ENCODE results near the gene LCOR.
"Not testable (repeated sequence)": the region's sequence is repeated elsewhere in the genome, so short reads cannot be mapped to it uniquely, and the experiment has no call there.

The LCOR gene

DNA sequence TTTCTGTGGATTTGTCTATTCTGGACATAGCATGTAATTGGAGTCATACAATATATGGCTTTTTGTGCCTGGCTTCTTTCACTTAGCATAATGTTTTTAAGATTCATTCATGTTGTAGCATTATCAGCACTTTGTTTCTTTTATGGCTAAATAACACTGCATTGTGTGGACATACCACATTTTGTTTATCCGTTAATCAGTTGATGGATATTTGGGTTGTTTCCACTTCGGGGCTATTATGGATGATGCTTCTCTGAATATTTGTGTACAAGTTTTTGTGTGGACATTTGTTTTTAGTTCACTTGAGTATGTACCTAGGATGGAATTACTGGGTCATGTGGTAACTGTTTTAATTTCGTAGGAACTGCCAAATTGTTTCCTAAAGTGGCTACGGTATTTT is 6.4 kb downstream of the LCOR start:
- no peak for DNase-seq (ENCODE audit: low read depth in 3 of 3)

DNA sequence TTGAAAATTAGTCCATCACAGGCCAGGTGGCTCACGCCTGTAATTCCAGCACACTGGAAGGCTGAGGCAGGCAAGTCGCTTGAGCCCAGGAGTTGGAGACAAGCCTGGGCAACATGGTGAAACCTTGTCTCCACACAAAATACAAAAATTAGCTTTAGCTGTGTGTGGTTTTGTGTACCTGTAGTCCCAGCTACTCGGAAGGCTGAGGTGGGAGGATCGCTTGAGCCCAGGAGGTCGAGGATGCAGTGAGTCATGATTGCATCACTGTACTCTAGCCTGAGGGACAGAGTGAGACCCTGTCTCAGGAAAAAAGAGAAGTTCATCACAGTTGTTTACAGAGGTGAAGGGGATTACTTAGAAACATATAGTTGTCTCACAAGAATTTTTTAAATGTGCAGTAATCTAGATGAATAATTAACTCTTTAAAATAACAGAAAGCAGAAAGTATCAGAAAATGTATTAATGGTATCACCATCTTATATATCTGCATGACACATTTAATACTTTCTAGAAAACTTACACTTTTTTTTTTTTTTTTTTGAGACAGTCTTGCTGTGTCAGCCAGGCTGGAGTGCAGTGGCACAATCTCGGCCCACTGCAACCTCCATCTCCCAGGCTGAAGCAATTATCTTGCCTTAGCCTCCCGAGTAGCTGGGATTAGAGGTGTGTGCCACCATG is 8.9 kb downstream of the LCOR start:
- DNase-seq (ENCODE audit: low read depth in 3 of 3) = no peak

DNA sequence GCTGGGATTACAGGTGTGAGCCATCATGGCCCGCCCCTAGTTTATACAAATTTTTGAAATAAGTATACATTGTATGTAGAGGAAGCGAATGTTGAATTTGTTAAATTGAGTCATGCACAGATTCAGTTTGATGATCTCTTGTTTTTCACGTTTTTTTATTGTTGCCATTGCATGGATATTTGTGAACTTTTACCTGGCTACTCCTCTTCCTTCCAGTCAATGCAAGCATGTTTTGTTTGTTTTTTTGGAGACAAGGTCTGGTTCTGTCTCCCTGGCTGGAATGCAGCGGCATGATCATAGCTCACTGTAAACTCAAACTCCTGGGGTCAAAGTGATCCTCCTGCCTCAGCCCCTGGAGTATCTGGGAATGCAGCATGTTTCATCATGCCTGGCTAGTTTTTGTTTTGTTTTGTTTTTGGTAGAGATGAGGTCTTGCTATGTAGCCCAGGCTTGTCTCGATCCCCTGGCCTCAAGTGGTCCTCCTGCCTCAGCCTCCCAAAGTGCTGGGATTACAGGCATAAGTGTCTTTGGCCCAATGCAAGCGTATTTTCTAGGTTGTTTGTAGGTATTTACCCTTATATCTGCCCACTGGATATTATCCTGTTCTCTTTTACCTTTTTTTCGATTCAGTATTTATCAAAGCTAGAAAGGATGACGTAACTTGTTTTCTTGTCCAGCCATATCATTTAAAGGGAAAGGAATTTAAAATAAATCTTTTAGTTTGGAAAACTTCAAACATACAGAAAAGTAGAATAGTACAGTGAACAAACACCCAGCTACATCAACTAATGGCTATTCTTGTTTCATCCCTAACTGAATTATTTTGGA is 11.0 kb downstream of the LCOR start:
- DNase-seq (ENCODE audit: low read depth in 3 of 3) = no peak

DNA sequence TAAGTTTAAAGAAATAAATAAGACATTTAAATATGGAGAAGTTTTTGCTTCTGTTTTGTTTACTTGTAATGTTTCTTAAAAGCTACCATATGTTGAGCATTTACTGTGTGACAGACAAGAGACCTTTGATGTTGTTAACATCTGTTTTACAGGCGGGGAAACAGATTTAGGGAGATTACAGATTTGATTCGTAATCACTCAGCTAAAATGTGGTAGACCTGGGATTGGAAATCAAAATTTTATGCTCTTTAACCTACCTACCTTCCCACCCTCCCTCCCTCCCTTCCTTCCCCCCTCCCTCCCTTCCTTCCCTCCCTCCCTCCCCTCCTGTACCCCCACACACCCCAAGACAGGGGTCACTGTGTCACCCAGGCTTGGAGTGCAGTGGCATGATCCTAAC is 11.7 kb downstream of the LCOR start:
- no peak for DNase-seq (ENCODE audit: low read depth in 3 of 3)

DNA sequence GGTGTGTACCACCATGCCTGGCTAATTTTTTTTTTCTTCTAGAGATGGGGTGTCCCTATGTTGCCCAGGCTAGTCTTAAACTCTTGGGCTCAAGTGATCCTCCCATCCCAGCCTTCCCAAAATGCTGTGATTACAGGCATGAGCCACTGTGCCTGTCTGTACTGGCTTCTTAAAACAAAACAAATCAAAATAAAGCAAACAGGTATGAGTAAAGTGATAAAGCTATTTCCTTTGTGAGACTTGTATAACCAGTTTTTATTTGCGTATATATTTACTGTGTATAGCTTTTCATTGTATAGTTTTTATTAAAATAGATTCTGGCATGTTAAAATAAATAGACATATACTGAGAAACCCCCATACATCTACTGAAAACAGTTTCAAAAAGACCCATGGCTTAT is 14.3 kb downstream of the LCOR start:
- no peak for DNase-seq (ENCODE audit: low read depth in 3 of 3)

DNA sequence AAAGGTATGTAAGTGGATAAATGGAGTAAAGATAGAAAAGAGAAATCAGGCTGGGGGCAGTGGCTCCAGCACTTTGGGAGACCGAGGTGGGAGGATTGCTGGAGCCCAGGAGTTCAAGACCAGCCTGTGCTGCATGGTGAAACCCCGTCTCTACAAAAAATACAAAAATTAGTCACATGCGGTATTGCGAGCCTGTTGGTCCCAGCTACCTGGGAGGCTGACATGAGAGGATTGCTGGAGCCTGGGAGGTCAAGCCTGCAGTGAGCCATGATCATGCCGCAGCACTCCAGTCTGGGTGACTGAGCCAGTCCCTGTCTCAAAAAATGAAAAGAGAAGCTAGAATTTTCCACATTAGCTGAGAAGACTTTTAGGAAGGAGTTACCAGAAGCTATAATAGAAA is 14.8 kb downstream of the LCOR start:
- no peak for DNase-seq (ENCODE audit: low read depth in 3 of 3)

DNA sequence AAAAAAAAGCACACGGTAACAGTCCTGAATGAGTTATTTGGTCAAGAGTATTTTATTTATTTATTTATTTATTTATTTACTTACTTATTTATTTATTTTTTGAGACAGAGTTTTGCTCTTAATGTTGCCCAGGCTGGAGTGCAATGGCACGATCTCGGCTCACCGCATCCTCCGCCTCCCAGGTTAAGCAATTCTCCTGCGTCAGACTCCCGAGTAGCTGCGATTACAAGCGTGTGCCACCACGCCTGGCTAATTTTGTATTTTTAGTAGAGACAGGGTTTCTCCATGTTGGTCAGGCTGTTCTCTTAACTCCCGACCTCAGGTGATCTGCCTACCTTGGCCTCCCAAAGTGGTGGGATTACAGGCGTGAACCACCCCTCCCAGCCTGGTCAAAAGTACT is 15.3 kb downstream of the LCOR start:
- DNase-seq (ENCODE audit: low read depth in 3 of 3) = not testable (repeated sequence)

DNA sequence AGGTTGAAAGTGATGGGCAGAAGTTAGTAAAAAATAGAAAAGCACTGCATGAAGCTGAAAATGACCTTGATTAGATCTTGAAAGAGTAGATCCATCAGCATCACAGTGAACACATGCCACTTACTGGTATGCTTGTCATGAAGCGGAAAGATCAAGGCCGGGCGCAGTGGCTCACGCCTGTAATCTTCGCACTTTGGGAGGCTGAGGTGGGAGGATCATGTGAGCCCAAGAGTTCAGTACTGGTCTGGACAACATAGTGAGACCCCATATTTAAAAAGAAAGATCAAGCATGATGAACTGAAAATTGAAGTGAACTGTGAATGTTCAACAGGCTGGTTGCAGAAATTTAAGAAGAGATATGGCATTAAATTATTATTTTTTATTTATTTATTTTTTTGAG is 18.0 kb downstream of the LCOR start:
- no peak for DNase-seq (ENCODE audit: low read depth in 3 of 3)

DNA sequence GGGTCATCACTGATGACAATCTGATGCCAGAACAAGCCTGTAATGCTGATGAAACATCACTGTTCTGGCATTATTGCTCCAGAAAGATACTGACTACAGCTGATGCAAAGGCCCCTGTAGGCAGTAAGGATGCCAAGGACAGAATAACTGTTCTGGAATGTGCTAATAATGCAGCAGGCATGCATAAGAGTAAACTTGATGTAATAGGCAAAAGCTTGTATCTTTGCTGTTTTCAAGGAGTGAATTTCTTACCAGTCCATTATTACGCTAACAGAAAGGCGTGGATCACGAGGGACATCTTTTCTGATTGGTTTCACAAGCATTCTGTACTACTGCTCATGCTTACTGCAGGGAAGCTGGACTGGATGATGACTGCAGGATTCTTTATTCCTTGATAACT is 18.7 kb downstream of the LCOR start:
- no peak for DNase-seq (ENCODE audit: low read depth in 3 of 3)

DNA sequence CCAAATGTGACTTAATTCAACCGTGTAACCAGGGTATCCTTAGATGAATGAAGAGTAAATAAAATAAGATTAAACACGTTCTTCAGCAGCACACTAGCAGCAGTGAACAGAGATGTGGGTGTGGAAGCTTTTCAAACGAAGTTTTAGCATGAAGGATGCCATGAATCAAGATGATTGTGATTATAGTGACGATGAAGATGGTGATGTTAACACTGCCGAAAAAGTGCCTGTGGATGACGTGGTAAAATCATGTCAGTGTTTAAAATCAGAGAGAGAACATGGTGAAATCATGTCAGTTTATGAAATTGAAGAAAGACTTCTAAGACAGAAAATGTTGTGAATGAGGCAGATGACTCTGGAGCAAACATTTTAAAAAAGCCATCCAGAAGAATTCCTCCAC is 19.2 kb downstream of the LCOR start:
- no peak for DNase-seq (ENCODE audit: low read depth in 3 of 3)

DNA sequence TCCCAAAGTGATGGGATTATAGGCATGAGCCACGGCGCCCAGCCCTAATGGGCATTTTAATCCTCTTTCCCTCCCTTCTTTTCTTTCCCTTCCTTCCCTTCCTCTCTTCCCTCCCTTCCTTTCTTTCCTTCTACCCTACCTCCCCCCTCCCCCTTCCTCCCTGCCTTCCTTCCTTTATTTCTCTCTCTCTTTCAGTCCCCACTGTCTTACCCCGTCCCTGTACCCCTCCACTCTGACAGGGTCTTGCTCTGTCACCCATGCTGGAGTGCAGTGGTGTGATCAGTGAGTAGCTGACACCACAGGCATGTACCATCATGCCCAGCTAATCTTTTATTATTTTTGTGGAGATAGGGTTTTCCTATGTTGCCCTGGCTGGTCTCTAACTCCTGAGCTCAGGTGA is 24.2 kb downstream of the LCOR start:
- no peak for DNase-seq (ENCODE audit: low read depth in 3 of 3)

DNA sequence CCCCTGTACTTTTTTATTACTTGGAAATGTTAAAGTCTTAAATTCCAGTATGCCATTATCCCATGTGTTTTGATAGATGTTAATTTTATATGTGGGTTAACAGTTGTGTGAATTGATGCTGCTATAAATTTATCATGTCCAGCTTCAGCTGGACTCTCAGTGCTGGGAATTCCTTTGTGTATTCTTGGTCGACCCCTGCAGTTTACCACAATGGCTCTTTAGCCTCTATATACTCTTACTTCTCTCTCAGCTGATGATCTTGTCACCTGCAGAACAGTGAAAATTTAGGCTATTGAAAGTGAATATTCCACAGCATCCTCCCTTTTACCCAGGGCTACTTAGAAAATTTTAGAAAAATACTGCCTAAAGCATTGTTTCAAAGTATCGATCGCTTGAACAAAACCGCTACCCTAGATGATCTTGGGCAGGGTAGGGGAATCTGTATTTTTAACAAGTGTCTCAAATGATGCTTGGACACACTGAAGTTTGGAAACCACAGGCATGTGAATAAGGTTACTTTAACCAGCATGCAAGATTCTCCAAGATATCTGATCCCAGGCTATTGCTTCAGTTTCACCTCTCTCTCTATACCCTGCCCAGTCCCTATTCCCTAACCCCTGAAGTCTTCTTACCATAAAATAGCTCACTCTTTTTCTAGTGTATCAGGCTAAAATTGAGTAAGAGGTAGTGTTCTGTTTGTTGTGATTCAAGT is 25.4 kb downstream of the LCOR start:
- DNase-seq (ENCODE audit: low read depth in 3 of 3) = no peak

DNA sequence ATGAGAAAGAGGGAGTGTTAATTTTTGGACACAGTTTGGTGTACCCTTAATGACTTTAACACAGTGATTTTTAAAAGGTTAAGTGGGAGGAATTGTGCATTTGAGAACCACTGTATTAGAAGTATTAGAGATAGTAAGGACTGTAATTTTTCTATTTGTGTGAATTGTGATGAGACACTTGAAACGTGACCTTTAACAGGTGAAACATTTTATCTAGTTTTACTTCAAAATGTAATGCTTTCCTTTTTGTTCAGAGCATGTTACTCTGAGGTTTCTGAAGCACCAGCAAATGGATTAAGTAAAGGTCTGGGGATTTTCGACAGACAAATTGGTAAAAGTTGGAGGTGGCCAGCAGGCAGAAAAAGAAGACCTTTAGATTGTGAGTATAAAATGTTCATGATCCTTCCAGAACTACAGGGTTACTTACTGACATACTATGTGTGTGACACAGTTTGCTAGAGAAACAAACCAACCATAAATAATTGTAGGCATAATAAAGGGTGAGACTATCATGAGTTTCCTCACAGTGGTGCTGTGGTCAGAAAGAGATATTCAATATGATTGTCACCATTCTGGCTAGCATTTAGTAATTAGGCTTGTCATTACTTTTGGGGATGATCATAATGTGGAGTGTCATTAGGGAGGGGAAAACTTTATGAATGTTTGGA is 26.1 kb downstream of the LCOR start:
- no peak for DNase-seq (ENCODE audit: low read depth in 3 of 3)

DNA sequence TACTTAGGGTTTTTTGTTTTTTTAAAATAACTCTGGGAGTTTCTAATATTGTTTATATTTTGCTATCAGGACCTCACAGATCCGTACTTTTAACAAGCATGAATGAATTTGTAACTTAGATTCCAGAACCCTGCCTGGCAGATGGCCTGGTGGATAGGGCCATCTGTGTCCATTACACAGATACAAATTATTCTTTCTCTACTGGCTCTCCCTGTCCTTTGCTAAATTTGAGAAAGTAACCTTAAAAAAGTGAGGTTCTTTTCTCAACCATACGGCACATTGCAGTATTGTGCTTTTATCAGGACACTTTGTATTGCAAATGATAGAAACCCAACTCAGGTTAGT is 26.6 kb downstream of the LCOR start:
- no peak for DNase-seq (ENCODE audit: low read depth in 3 of 3)

DNA sequence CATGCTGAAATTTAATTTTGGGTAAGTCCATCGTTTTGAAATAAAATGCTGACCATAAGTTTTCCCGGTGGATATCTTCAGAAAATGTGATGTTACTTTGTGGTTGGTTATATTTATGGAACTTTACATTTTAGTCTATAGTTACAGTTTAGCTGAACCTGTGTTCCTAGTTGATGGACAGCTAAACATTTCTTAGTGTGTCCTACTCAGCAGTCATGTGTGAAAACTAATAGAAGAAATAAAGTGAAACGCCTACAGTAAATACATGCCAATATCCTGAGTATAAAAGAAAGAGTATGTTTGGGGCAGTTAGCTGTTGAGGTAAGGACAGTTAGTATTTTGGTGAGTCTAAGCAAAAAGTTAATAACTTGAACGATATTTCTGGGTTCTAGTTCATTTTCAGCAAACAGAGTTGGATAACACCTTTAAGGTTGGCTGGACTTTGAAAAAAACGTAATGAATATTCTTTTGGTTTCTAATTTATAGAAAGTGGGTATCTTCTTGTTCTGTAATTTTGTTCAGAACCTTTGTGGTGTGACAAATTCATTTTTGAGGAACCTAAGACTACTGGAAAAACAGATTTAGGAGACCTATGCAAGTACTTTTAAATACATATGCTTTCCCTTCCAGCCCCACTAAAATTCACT is 28.7 kb downstream of the LCOR start:
- no peak for DNase-seq (ENCODE audit: low read depth in 3 of 3)

DNA sequence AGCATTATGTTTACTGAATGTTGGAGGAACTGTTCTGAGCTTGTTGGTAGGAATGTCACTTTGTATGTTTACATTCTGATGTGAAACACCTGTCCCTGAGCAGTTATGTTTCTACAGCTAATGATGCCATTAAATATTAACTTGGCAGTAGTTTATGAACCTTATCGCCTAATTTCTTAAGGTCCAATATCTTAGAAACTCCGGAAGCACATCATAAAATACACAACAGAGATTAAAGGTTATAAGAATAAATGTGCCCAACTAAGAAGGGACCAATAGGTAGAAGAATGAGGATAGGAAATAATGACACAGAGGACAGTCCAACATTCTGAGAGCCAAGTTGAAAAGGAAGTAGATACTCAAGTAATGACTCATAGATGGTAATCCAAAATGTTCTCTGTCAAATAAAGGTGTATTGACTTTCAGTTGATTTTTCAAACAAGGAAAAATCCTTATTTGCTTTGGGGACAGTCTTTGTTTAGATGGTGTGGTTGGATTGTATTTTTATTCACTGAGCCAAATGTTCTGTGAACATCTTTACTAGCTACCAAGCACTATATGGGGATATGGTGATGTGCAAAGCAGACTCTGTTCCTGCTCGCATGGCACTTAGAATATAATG is 31.9 kb downstream of the LCOR start:
- no peak for DNase-seq (ENCODE audit: low read depth in 3 of 3)

DNA sequence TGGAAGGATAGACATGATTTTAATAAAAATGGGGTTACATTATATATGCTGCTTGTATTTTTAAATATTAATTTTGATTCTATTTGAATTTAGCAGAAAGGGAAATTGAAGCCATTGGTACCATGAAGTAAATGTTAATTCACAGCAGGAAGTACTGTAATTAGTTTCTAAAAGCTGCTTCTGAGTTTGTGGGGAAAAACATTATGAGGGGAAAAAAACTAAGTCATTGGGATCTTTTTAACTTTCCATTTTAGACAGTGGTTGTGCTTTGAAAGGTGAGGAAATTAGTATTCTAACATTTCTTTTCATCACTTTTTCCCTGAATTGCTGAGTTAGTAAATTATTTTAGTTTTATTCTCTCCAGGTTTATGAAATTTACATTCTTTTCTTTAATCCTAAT is 41.0 kb downstream of the LCOR start:
- no peak for DNase-seq (ENCODE audit: low read depth in 3 of 3)

DNA sequence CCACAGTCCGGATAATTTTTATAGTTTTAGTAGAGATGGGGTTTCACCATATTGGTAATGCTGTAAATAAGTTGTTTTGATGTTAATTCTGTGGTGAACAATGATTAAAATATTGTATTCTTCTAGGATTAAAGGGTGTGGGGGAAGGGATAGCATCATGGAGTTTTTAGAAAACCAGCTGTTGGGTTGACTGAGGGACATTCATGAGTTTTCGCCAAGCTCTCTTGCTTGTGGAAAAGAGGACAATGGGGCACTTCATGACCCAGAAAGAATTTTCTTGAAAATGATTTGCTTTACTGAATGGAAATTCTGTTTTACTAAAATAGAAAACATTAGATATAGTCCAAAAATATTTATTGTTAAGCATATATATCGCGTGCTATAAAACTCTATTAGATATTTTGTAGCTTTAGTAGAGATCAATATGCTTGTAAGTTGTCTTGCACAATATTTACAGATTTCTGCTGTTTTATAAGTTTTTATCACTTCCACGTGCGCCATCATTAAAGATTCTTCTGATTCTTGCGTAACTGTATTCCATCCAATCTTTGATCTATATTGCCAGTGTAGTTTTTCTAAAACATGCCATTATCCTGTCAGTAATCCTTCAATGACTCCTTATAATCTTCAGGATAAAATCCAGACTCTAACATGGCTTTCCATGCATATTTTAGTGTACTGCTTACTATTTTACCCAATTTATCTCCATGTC is 41.8 kb downstream of the LCOR start:
- no peak for DNase-seq (ENCODE audit: low read depth in 3 of 3)

DNA sequence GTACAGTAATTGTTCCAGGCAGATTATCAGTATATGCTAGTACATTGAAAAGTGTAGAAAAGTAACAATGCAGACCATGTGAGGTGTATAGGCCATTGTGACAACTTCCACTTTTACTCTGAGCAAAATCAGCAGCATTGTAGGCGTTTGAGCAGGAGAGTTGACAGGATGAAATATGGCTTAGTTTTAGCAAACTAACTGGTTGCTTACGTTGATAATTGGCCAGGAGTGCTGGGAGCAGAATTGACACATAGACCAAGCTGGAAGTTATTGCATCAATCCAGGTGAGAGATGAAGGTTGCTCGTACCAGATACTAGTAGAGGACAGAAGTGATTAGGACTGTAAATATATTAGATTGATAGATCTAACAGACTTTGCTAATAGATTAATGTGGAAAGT is 46.0 kb downstream of the LCOR start:
- DNase-seq (ENCODE audit: low read depth in 3 of 3) = no peak

DNA sequence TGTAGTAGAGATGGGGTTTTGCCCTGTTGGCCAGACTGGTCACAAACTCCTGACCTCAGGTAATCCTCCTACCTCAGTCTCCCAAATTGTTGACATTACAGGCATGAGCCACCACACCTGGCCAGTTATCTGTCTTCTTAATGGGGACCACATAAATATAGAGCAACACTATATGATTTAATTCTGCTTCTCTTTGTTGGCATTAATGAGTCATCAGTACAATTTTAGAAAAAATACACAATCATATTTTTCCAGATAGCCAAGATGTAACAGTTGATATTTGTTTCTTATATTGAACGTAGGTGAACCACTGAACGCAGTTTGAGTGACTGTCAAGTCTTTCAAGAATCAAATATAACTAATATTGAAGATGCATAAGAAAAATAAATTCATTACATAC is 48.5 kb downstream of the LCOR start:
- no peak for DNase-seq (ENCODE audit: low read depth in 3 of 3)
